Activated T-cell treated with anti-CD3 and anti-CD28 coated beads for 48 hours (primary cell): ENCODE results near the gene HOXA1.
"Not testable (repeated sequence)": the region's sequence is repeated elsewhere in the genome, so short reads cannot be mapped to it uniquely, and the experiment has no call there.

Experiments
- DNase-seq: peaks from one replicate; pipeline ENCODE4 v3.0.0-alpha.2; 2020; ENCODE audit warnings: low read depth

The HOXA1 gene

DNA sequence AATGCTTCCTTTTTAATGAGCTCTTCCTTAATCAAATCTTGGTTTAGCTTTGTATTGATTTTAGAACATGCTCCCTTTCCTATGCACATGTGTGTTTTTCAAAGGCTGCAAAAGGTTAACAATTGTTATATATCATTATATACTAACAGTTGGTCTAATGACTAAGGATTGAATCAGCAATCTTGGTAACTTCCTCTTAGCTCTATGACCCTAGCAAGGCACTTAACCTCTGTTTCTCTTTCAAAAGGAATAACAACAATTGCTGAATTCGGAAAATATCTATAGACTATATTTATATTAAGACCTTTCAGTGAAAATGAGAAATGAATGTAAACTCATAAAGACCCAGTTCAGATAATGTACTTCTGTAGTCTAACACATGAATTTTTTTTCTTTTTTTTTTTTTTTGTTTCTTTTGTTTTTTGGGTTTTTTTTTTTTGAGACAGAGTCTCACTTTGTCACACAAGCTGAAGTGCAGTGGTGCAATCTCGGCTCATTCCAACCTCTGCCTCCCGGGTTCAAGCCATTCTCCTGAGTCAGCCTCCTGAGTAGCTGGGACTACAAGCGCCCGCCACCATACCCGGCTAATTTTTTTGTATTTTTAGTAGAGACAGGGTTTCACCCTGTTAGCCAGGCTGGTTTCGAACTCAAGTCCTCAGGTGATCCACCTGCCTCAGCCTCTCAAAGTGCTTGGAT lies 48.8 kb downstream of the HOXA1 start:
- DNase-seq, result no peak

DNA sequence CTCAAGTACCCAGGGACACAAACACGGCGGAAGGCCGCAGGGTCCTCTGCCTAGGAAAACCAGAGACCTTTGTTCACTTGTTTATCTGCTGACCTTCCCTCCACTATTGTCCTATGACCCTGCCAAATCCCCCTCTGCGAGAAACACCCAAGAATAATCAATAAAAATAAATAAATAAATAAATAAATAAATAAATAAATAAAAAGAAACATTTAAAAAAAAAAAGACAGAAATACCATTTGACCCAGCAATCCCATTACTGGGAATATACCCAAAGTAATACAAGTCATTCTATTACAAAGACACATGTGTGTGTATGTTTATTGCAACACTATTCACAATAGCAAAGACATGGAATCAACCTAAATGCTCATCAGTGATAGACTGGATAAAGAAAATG lies 49.8 kb downstream of the HOXA1 start:
- DNase-seq, result not testable (repeated sequence)

- DNase-seq, result not testable (repeated sequence)
Measured at GRCh38 chr7:27045066-27045465, 50.7 kb downstream of the HOXA1 start.
